Body of pancreas (tissue), 4 donors: ENCODE data around the gene C11orf91. TPM values are rescaled to one million over a fixed set of nuclear protein-coding genes. Genes with fewer than 3 reads are reported as not detected.

ENCODE experiments used
- ATAC-seq: fragments of 150-250 bp; one replicate; pipeline ENCODE4 v1.9.1; 2016
- DNase-seq, 4 donors: peaks; one replicate each; pipeline ENCODE4 v3.0.0-alpha.2; 2019
- H3K27ac ChIP-seq, 4 donors: fragments of 200-600 bp; sonication (generic); 1 replicate in 3 of 4; 2 replicates in 1 of 4; pipeline versions ENCODE4 v1.5.1 to v1.6.1; 2016 to 2019; ENCODE audit warnings: mild to moderate bottlenecking in 1 of 4, mixed read lengths in 1 of 4, moderate library complexity in 1 of 4
- H3K27me3 ChIP-seq, 2 donors: fragments of 200-600 bp; sonication (generic); one replicate each; pipeline ENCODE4 v1.6.0; 2016; ENCODE audit warnings: mild to moderate bottlenecking in 1 of 2
- H3K36me3 ChIP-seq, 2 donors: fragments of 200-600 bp; sonication (generic); replicated peaks in 1 of 2; 2 replicates each; pipeline ENCODE4 v1.5.1; 2016; ENCODE audit warnings: low read depth in 2 of 2; ENCODE audit not compliant: insufficient read depth in 1 of 2
- H3K4me1 ChIP-seq: fragments of 200-600 bp; sonication (generic); one replicate; pipeline ENCODE4 v1.6.0; 2016
- H3K4me3 ChIP-seq, 2 donors: fragments of 200-600 bp; sonication (generic); 1 replicate in 1 of 2; 2 replicates in 1 of 2; pipeline ENCODE4 v1.5.1; 2016 to 2019
- H3K9me3 ChIP-seq, 3 donors: fragments of 200-600 bp; sonication (generic); 1 replicate in 2 of 3; 2 replicates in 1 of 3; pipeline ENCODE4 v1.5.1; 2016
- CTCF ChIP-seq, 7 experiments: fragments of 450-650 bp in 4 of 7; fragments of 200-600 bp in 3 of 7; sonication (generic) in 3 of 7; IDR thresholded peaks; one replicate each; pipeline ENCODE4 v1.5.1; 2016 to 2019; ENCODE audit warnings: antibody characterized with exemption in 7 of 7
- POLR2A ChIP-seq, 3 donors: fragments of 450-650 bp; IDR thresholded peaks; one replicate each; pipeline ENCODE4 v1.6.1; 2016; ENCODE audit warnings: antibody characterized with exemption in 3 of 3, mild to moderate bottlenecking in 2 of 3
- WGBS, 2 donors: methylation state at CpG; one replicate each; pipeline ENCODE4 v1.1.5; 2017; 5-methylcytosine and 5-hydroxymethylcytosine counted together
- intact Hi-C: fragments of 100-400 bp; cut with DNase I; formaldehyde crosslinking; loops from one replicate; pipeline ENCODE4 v1.15.1; 2023
- total RNA-seq, 2 donors: library from RNA; depleted of rRNA; stranded (reverse); fragments of >200 nt; gene quantifications; one replicate each; pipeline ENCODE4 v1.1.0, GENCODE V29; 2016

The C11orf91 gene
- total RNA-seq, 2 donors from 2014 or later = not detected

- ATAC-seq = no peak
- no peaks in the 10 kb centered on the region for H3K27me3 ChIP-seq
- TF ChIP-seq CTCF (IDR thresholded peaks at IDR 0.05) (no peak), POLR2A (IDR thresholded peaks at IDR 0.05) (no peak)
- DNase-seq = no peak
- H3K4me1 ChIP-seq = no peaks in the 10 kb centered on the region
- intact Hi-C loops = no loop called here
- H3K9me3 ChIP-seq = no peaks in the 10 kb centered on the region
- 62 to 77% methylated on average over 1 of the region's 1 CpG for WGBS, 2 donors
- no peaks in the 10 kb centered on the region for H3K36me3 ChIP-seq
- H3K27ac ChIP-seq = no peak overlapping the region
- no peak overlapping the region for H3K4me3 ChIP-seq
Measured at GRCh38 chr11:33652431-33652830, 48.2 kb downstream of the C11orf91 start.

GRCh38 chr11:33651990-33652389 lies 48.6 kb downstream of the C11orf91 start:
- intact Hi-C loops = no loop called here
- Histone ChIP-seq H3K4me3 (no peak overlapping the region), H3K36me3 (no peaks in the 10 kb centered on the region), H3K9me3 (no peaks in the 10 kb centered on the region), H3K4me1 (no peaks in the 10 kb centered on the region), H3K27me3 (no peaks in the 10 kb centered on the region), H3K27ac (no peak overlapping the region)
- DNase-seq (no peak), ATAC-seq (no peak)
- 54 to 58% methylated on average over 6 of the region's 6 CpGs for WGBS, 2 donors
- TF ChIP-seq POLR2A (IDR thresholded peaks at IDR 0.05) (no peak), CTCF (IDR thresholded peaks at IDR 0.05) (no peak)

GRCh38 chr11:33651555-33651954 lies 49.1 kb downstream of the C11orf91 start:
- WGBS, 2 donors = 45 to 59% methylated on average over 4 of the region's 4 CpGs
- TF ChIP-seq CTCF (IDR thresholded peaks at IDR 0.05) (no peak), POLR2A (IDR thresholded peaks at IDR 0.05) (no peak)
- Histone ChIP-seq H3K36me3 (no peaks in the 10 kb centered on the region), H3K27ac (no peak overlapping the region), H3K4me1 (no peaks in the 10 kb centered on the region), H3K9me3 (no peaks in the 10 kb centered on the region), H3K27me3 (no peaks in the 10 kb centered on the region), H3K4me3 (no peak overlapping the region)
- intact Hi-C loops = no loop called here
- ATAC-seq (no peak), DNase-seq (no peak)

GRCh38 chr11:33649944-33650343 lies 50.7 kb downstream of the C11orf91 start:
- intact Hi-C loops = no loop called here
- no peak overlapping the region for H3K27ac ChIP-seq
- no peaks in the 10 kb centered on the region for H3K9me3 ChIP-seq
- H3K4me1 ChIP-seq = no peaks in the 10 kb centered on the region
- TF ChIP-seq POLR2A (IDR thresholded peaks at IDR 0.05) (no peak), CTCF (IDR thresholded peaks at IDR 0.05) (no peak)
- H3K4me3 ChIP-seq = no peak overlapping the region
- WGBS, 2 donors = 66 to 75% methylated on average over 4 of the region's 4 CpGs
- DNase-seq (no peak), ATAC-seq (no peak)
- no peaks in the 10 kb centered on the region for H3K36me3 ChIP-seq
- H3K27me3 ChIP-seq = no peaks in the 10 kb centered on the region

Other genes starting within 250 kb of the C11orf91 start
- gene CD59, start 35.6 kb upstream of the C11orf91 start, total RNA-seq = 100 to 1,000 TPM in 1 of 2 donors, 10 to 100 TPM in 1; 68.2 to 194 TPM
- gene FBXO3, start 73.7 kb upstream of the C11orf91 start, total RNA-seq = 10 to 100 TPM; 24.7 to 40.5 TPM
- gene LMO2, start 191.2 kb upstream of the C11orf91 start, total RNA-seq = 1 to 10 TPM; 7.3 to 8.0 TPM